Glutamatergic neuron (in vitro differentiated cells): ENCODE measurements around the gene LENG9. TPM values are rescaled to one million over a fixed set of nuclear protein-coding genes. Genes with fewer than 3 reads are reported as not detected.

Experiments used
- DNase-seq: peaks from one replicate; pipeline ENCODE4 v3.0.0; 2022
- H3K27ac Mint-ChIP-seq: one replicate; pipeline ENCODE4 v1.8.0; 2020; ENCODE audit warnings: mild to moderate bottlenecking, mixed read lengths, inconsistent platforms; ENCODE audit not compliant: unreplicated experiment
- H3K27me3 Mint-ChIP-seq: one replicate; pipeline ENCODE4 v1.8.0; 2020; ENCODE audit warnings: mild to moderate bottlenecking, moderate library complexity, mixed read lengths, inconsistent platforms; ENCODE audit not compliant: unreplicated experiment
- H3K36me3 Mint-ChIP-seq: one replicate; pipeline ENCODE4 v1.8.0; 2020; ENCODE audit warnings: mild to moderate bottlenecking, mixed read lengths, inconsistent platforms; ENCODE audit not compliant: unreplicated experiment
- H3K4me1 Mint-ChIP-seq: one replicate; pipeline ENCODE4 v1.8.0; 2020; ENCODE audit warnings: mild to moderate bottlenecking, low read depth, mixed read lengths, inconsistent platforms; ENCODE audit not compliant: unreplicated experiment
- H3K4me3 Mint-ChIP-seq: one replicate; pipeline ENCODE4 v1.8.0; 2020; ENCODE audit warnings: mild to moderate bottlenecking, mixed read lengths, inconsistent platforms; ENCODE audit not compliant: unreplicated experiment
- H3K9me3 Mint-ChIP-seq: one replicate; pipeline ENCODE4 v1.8.0; 2020; ENCODE audit warnings: mild to moderate bottlenecking, moderate library complexity, mixed read lengths, inconsistent platforms; ENCODE audit not compliant: unreplicated experiment
- total RNA-seq: library from RNA; stranded (reverse); fragmentation: NEBNext Ultra II Directional; extraction: Animal tissue kit (Norgen Biotek cat#: 25700); gene quantifications from one replicate; pipeline ENCODE4 v1.2.1, GENCODE V29; 2021; ENCODE audit not compliant: unreplicated experiment
- TF ChIP-seq, protein P1 (sequence below): fragments of 200-600 bp; sonication (generic); IDR thresholded peaks from one replicate; pipeline ENCODE4 v1.5.0; 2021; ENCODE audit not compliant: partially characterized antibody, unreplicated experiment

LENG9 gene
- total RNA-seq, 1 donor from 2014 or later = 4.7 TPM

DNA sequence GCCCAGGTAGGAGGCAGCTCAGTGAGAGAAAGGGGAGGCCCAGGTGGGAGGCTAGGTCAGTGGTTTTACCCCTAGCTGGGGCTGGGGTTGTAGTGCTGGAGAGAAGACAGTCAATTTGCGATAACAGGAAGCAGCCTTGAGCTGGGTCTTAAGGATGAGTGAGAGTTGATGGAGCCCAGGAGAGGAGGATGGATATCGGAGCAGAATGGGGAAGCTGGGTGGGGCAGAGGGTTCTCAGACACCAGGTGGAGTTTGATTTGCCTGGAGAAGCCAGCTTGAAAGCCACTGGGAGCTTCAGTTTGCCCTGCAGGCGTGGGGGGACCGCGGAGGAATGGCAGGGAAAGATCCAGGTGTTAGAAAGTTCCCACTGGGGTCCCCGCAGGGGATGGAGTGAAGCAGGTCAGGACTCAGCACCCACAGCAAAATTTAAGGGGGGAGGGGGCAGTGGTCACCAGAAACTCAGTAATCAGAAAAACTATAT lies 10.4 kb upstream of the LENG9 start:
- Mint-ChIP-seq H3K4me1 (no peaks in the 10 kb centered on the region), H3K27me3 (peaks cover 14% of the 10 kb centered on the region), H3K4me3 (no peak overlapping the region), H3K36me3 (no peaks in the 10 kb centered on the region), H3K27ac (no peak overlapping the region), H3K9me3 (no peaks in the 10 kb centered on the region)
- DNase-seq = no peak
- TF ChIP-seq, protein P1, sequence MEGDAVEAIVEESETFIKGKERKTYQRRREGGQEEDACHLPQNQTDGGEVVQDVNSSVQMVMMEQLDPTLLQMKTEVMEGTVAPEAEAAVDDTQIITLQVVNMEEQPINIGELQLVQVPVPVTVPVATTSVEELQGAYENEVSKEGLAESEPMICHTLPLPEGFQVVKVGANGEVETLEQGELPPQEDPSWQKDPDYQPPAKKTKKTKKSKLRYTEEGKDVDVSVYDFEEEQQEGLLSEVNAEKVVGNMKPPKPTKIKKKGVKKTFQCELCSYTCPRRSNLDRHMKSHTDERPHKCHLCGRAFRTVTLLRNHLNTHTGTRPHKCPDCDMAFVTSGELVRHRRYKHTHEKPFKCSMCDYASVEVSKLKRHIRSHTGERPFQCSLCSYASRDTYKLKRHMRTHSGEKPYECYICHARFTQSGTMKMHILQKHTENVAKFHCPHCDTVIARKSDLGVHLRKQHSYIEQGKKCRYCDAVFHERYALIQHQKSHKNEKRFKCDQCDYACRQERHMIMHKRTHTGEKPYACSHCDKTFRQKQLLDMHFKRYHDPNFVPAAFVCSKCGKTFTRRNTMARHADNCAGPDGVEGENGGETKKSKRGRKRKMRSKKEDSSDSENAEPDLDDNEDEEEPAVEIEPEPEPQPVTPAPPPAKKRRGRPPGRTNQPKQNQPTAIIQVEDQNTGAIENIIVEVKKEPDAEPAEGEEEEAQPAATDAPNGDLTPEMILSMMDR = no peak

- no peaks in the 10 kb centered on the region for H3K4me1 Mint-ChIP-seq
- DNase-seq = no peak
- TF ChIP-seq, protein P1 = no peak
- H3K27me3 Mint-ChIP-seq = peaks cover 16% of the 10 kb centered on the region
- H3K9me3 Mint-ChIP-seq = peaks cover 2% of the 10 kb centered on the region
- H3K36me3 Mint-ChIP-seq = no peaks in the 10 kb centered on the region
- no peak within 1 kb of the TSS for H3K27ac Mint-ChIP-seq
- H3K4me3 Mint-ChIP-seq = no peak within 1 kb of the TSS
These were observed 9.7 kb upstream of the LENG9 start, which contains the start of gene CDC42EP5 for GRCh38 chr19:54473071-54473891. TSS of gene CDC42EP5 (minus strand) at chr19:54473296. CDS start at chr19:54465547, 7,749 bp downstream.

DNA sequence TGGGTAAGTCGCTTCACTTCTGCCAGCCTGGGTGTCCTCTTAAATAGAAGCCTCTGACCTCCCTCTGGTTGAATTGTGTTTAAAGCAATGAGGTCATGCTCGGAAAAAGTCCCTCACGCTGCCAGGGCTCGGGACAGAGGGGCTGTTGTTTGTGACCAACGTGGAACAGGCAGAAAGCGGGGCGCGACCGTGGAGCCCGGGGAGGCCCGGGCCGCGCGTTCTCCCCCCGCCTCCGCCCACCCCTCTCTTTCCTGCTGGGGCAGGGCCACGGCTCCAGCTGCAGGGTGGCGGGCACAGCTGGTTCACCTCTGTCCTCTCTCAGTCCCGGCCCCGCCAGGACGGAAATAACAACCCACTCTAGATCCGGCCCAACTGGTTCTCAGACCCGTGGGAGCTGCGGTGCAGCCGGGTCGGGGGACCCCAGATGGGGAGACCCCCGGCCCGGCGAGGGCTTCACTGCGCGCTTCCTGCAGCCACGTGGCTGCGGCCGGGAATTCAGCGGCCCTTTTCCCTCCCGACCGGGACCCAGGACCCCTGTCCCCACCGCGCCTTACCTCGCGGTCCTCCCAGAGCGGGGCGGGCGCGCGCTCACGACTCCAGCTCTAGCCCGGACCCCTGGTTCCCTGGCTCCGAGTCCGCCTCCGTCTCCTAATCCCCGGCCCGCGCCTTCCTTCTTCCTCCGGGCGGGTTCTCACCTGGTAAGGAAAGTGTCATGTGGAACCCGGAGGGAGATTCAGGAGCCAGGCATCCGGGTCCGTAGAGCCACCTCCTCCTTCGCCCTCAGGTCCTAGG lies 7.6 kb upstream of the LENG9 start:
- TF ChIP-seq, protein P1 = no peak
- H3K4me1 Mint-ChIP-seq = no peaks in the 10 kb centered on the region
- no peak for DNase-seq
- peak overlapping the region; percentile 54 for H3K4me3 Mint-ChIP-seq
- no peak overlapping the region for H3K27ac Mint-ChIP-seq
- H3K27me3 Mint-ChIP-seq = peaks cover 18% of the 10 kb centered on the region
- H3K36me3 Mint-ChIP-seq = no peaks in the 10 kb centered on the region
- H3K9me3 Mint-ChIP-seq = peaks cover 2% of the 10 kb centered on the region

DNA sequence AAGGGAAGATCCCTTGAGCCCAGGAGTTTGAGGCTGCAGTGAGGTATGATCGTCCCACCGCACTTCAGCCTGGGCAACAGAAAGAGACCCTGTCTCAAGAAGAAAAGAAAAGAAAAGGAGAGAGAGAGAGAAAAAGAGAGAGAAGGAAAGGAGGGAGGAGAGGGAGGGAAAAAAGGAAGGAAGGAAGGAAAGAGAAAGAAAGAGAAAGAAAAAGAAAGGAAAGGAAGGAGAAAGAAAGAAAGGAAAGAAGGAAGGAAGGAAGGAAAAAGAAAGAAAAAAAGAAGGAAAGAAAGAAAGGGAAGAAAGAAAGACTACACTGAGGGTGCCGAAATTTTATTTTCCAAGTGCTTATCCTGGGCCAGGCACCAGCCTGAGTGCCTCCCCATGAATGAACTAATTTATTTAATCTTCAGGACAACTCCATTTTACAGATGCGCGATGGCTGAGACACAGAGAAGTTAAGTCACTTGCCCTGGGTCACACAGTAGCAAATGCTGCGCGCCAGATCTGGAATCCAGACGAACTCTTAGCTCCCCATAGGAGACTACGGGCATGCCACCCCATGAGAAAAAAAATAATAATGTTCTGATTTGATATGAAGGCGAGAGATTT lies 6.8 kb upstream of the LENG9 start:
- DNase-seq = no peak
- H3K36me3 Mint-ChIP-seq = no peaks in the 10 kb centered on the region
- H3K9me3 Mint-ChIP-seq = peaks cover 2% of the 10 kb centered on the region
- no peaks in the 10 kb centered on the region for H3K4me1 Mint-ChIP-seq
- H3K27me3 Mint-ChIP-seq = peaks cover 18% of the 10 kb centered on the region
- H3K4me3 Mint-ChIP-seq = peak overlapping the region; percentile 54
- no peak overlapping the region for H3K27ac Mint-ChIP-seq
- TF ChIP-seq, protein P1 = no peak
